T-helper 17 cell (primary cell): ENCODE data around the gene OBI1. TPM values are rescaled to one million over a fixed set of nuclear protein-coding genes. Genes with fewer than 3 reads are reported as not detected.

Experiments
- ATAC-seq: fragments of 150-1000 bp; cut with Tn5 transposase; 2 replicates; pipeline ENCODE4 v1.10.0; 2021; ENCODE audit warnings: mild to moderate bottlenecking, moderate library complexity
- DNase-seq, 3 donors: peaks; one replicate each; pipeline versions ENCODE4 v3.0.0 to v3.0.0-alpha.2; 2020 to 2021
- H3K9me3 ChIP-seq: one replicate; pipeline ENCODE4 v1.7.0; 2013; ENCODE audit warnings: low read length, mild to moderate bottlenecking; ENCODE audit not compliant: control insufficient read depth, poor library complexity, severe bottlenecking
- H3K27ac Mint-ChIP-seq: one replicate; pipeline ENCODE4 v1.8.0; 2022; ENCODE audit warnings: mild to moderate bottlenecking, moderate library complexity, mixed read lengths
- H3K27me3 Mint-ChIP-seq: one replicate; pipeline ENCODE4 v1.8.0; 2022; ENCODE audit warnings: mixed read lengths
- H3K36me3 Mint-ChIP-seq: one replicate; pipeline ENCODE4 v1.8.0; 2022; ENCODE audit warnings: low read depth, mixed read lengths
- H3K4me1 Mint-ChIP-seq: one replicate; pipeline ENCODE4 v1.8.0; 2022; ENCODE audit warnings: mild to moderate bottlenecking, mixed read lengths
- H3K4me3 Mint-ChIP-seq: one replicate; pipeline ENCODE4 v1.8.0; 2022; ENCODE audit warnings: mild to moderate bottlenecking, moderate library complexity, mixed read lengths
- total RNA-seq, 4 donors: library from RNA in 2 of 4; stranded (reverse) in 2 of 4; gene quantifications; one replicate each; pipeline ENCODE4 v1.2.3 and lab custom pipeline; 2022 to 2026

Gene OBI1
- total RNA-seq, 2 donors from 2014 or later = 2.5 to 4.5 TPM

GRCh38 chr13:78630511-78630910 lies 28.4 kb downstream of the OBI1 start:
- Mint-ChIP-seq H3K27ac (no peak overlapping the region), H3K4me3 (no peak overlapping the region), H3K27me3 (no peaks in the 10 kb centered on the region), H3K4me1 (peaks cover 15% of the 10 kb centered on the region), H3K36me3 (peaks cover 32% of the 10 kb centered on the region)
- ATAC-seq = no peak
- no peak for DNase-seq
- no peaks in the 10 kb centered on the region for H3K9me3 ChIP-seq

GRCh38 chr13:78625384-78625783 lies 33.6 kb downstream of the OBI1 start:
- peaks cover 16% of the 10 kb centered on the region for H3K4me1 Mint-ChIP-seq
- ATAC-seq = no peak
- no peak overlapping the region for H3K4me3 Mint-ChIP-seq
- peak overlapping the region; percentile 59 for H3K27ac Mint-ChIP-seq
- DNase-seq = no peak
- H3K9me3 ChIP-seq = no peaks in the 10 kb centered on the region
- peaks cover 31% of the 10 kb centered on the region for H3K36me3 Mint-ChIP-seq
- H3K27me3 Mint-ChIP-seq = no peaks in the 10 kb centered on the region

GRCh38 chr13:78623132-78623531 lies 35.8 kb downstream of the OBI1 start:
- peaks cover 13% of the 10 kb centered on the region for H3K4me1 Mint-ChIP-seq
- no peak for ATAC-seq
- no peak overlapping the region for H3K4me3 Mint-ChIP-seq
- H3K27me3 Mint-ChIP-seq = no peaks in the 10 kb centered on the region
- H3K9me3 ChIP-seq = no peaks in the 10 kb centered on the region
- DNase-seq = no peak
- H3K27ac Mint-ChIP-seq = no peak overlapping the region
- peaks cover 27% of the 10 kb centered on the region for H3K36me3 Mint-ChIP-seq

- no peaks in the 10 kb centered on the region for H3K9me3 ChIP-seq
- Mint-ChIP-seq H3K4me3 (no peak overlapping the region), H3K4me1 (peaks cover 10% of the 10 kb centered on the region), H3K36me3 (peaks cover 17% of the 10 kb centered on the region), H3K27me3 (no peaks in the 10 kb centered on the region), H3K27ac (no peak overlapping the region)
- DNase-seq = no peak
- ATAC-seq = no peak
These were observed 38.0 kb downstream of the OBI1 start for GRCh38 chr13:78620936-78621470.

GRCh38 chr13:78618411-78618810 lies 40.5 kb downstream of the OBI1 start:
- H3K4me3 Mint-ChIP-seq = no peak overlapping the region
- no peaks in the 10 kb centered on the region for H3K9me3 ChIP-seq
- no peak overlapping the region for H3K27ac Mint-ChIP-seq
- ATAC-seq (no peak), DNase-seq (no peak)
- H3K27me3 Mint-ChIP-seq = no peaks in the 10 kb centered on the region
- peaks cover 2% of the 10 kb centered on the region for H3K4me1 Mint-ChIP-seq
- H3K36me3 Mint-ChIP-seq = peaks cover 16% of the 10 kb centered on the region

- Mint-ChIP-seq H3K27me3 (peaks cover 50% of the 10 kb centered on the region), H3K4me1 (peaks cover 17% of the 10 kb centered on the region)
- DNase-seq = no peak
These were observed 47.9 kb downstream of the OBI1 start for GRCh38 chr13:78611040-78611439.

GRCh38 chr13:78610381-78610883 lies 48.5 kb downstream of the OBI1 start:
- ATAC-seq = no peak
- H3K27me3 Mint-ChIP-seq = peaks cover 56% of the 10 kb centered on the region
- H3K4me3 Mint-ChIP-seq = no peak overlapping the region

More at GRCh38 chr13:78611040-78611439, 47.9 kb downstream of the OBI1 start:
- H3K9me3 ChIP-seq = no peaks in the 10 kb centered on the region
- Mint-ChIP-seq H3K27ac (no peak overlapping the region), H3K4me3 (no peak overlapping the region), H3K36me3 (peaks cover 5% of the 10 kb centered on the region)
- ATAC-seq = no peak

GRCh38 chr13:78609464-78610205 lies 49.3 kb downstream of the OBI1 start:
- Mint-ChIP-seq H3K27me3 (peaks cover 64% of the 10 kb centered on the region), H3K27ac (no peak overlapping the region), H3K4me1 (peaks cover 20% of the 10 kb centered on the region), H3K4me3 (peak overlapping the region; percentile 87), H3K36me3 (peaks cover 3% of the 10 kb centered on the region)
- no peaks in the 10 kb centered on the region for H3K9me3 ChIP-seq
- ATAC-seq (no peak), DNase-seq (no peak)

More at GRCh38 chr13:78610381-78610883, 48.5 kb downstream of the OBI1 start:
- no peak overlapping the region for H3K27ac Mint-ChIP-seq
- H3K36me3 Mint-ChIP-seq = peaks cover 5% of the 10 kb centered on the region
- peaks cover 17% of the 10 kb centered on the region for H3K4me1 Mint-ChIP-seq
- DNase-seq = no peak
- H3K9me3 ChIP-seq = no peaks in the 10 kb centered on the region

- no peak for DNase-seq
- peaks cover 2% of the 10 kb centered on the region for H3K36me3 Mint-ChIP-seq
- H3K4me1 Mint-ChIP-seq = peaks cover 23% of the 10 kb centered on the region
- H3K9me3 ChIP-seq = no peaks in the 10 kb centered on the region
- peaks cover 72% of the 10 kb centered on the region for H3K27me3 Mint-ChIP-seq
- peak overlapping the region; percentile 87 for H3K4me3 Mint-ChIP-seq
- no peak overlapping the region for H3K27ac Mint-ChIP-seq
- no peak for ATAC-seq
These were observed 50.1 kb downstream of the OBI1 start for GRCh38 chr13:78608688-78609463.

GRCh38 chr13:78608252-78608687 lies 50.7 kb downstream of the OBI1 start:
- Mint-ChIP-seq H3K36me3 (peaks cover 2% of the 10 kb centered on the region), H3K4me1 (peaks cover 28% of the 10 kb centered on the region), H3K27ac (no peak overlapping the region), H3K27me3 (peaks cover 78% of the 10 kb centered on the region), H3K4me3 (peak overlapping the region; percentile 83)
- no peaks in the 10 kb centered on the region for H3K9me3 ChIP-seq
- ATAC-seq (no peak), DNase-seq (no peak)

- Mint-ChIP-seq H3K27ac (peak overlapping the region; percentile 45), H3K4me1 (peaks cover 32% of the 10 kb centered on the region), H3K27me3 (peaks cover 81% of the 10 kb centered on the region), H3K36me3 (peaks cover 4% of the 10 kb centered on the region), H3K4me3 (peak overlapping the region; percentile 83)
- ATAC-seq = no peak
- H3K9me3 ChIP-seq = no peaks in the 10 kb centered on the region
- DNase-seq = no peak
These were observed 51.3 kb downstream of the OBI1 start for GRCh38 chr13:78607409-78608251.

GRCh38 chr13:78606471-78607408 lies 52.2 kb downstream of the OBI1 start:
- H3K9me3 ChIP-seq = no peaks in the 10 kb centered on the region
- Mint-ChIP-seq H3K27me3 (peaks cover 86% of the 10 kb centered on the region), H3K4me3 (peak overlapping the region; percentile 64), H3K4me1 (peaks cover 36% of the 10 kb centered on the region), H3K36me3 (peaks cover 6% of the 10 kb centered on the region), H3K27ac (peak overlapping the region; percentile 45)
- ATAC-seq (no peak), DNase-seq (no peak)
